GM21367 (cell line): ENCODE measurements around the gene GPR4.
"Not testable (repeated sequence)": the region's sequence is repeated elsewhere in the genome, so short reads cannot be mapped to it uniquely, and the experiment has no call there.

Source experiments
- ATAC-seq: cut with Tn5 transposase; IDR thresholded peaks from one replicate; pipeline ENCODE4 v1.9.1; 2021; ENCODE audit not compliant: unreplicated experiment

GPR4 gene

GRCh38 chr19:45601524-45602374, at the start of gene GPR4:
Gene GPR4, minus strand, starts transcription at chr19:45602212. Its CDS starts 10,346 bp downstream, at chr19:45591866.
- no peak for ATAC-seq

GRCh38 chr19:45650722-45651121, 48.7 kb upstream of the GPR4 start:
- no peak for ATAC-seq

GRCh38 chr19:45646345-45646698, 44.3 kb upstream of the GPR4 start:
- ATAC-seq = no peak

- ATAC-seq = no peak
These were observed 43.8 kb upstream of the GPR4 start for GRCh38 chr19:45645631-45646344.

GRCh38 chr19:45645068-45645630, 43.1 kb upstream of the GPR4 start:
- ATAC-seq = no peak

GRCh38 chr19:45643927-45644771, 42.1 kb upstream of the GPR4 start:
- ATAC-seq = no peak

- ATAC-seq = peak; percentile 23
These were observed 41.3 kb upstream of the GPR4 start for GRCh38 chr19:45643024-45643926.

GRCh38 chr19:45641274-45642105, 39.5 kb upstream of the GPR4 start:
- ATAC-seq = peak; percentile 35

- no peak for ATAC-seq
These were observed 38.8 kb upstream of the GPR4 start for GRCh38 chr19:45640849-45641273.

- ATAC-seq = no peak
These were observed 37.1 kb upstream of the GPR4 start, which contains the start of gene EML2 for GRCh38 chr19:45638930-45639729. Gene EML2, minus strand, starts transcription at chr19:45639397. Its CDS starts 21 bp downstream, at chr19:45639376.

- no peak for ATAC-seq
These were observed 36.1 kb upstream of the GPR4 start for GRCh38 chr19:45637890-45638667.

- ATAC-seq = no peak
These were observed 34.9 kb upstream of the GPR4 start for GRCh38 chr19:45636902-45637301.

GRCh38 chr19:45636275-45636674, 34.3 kb upstream of the GPR4 start:
- no peak for ATAC-seq

- no peak for ATAC-seq
These were observed 30.6 kb upstream of the GPR4 start for GRCh38 chr19:45632468-45633196.

GRCh38 chr19:45630463-45630862, 28.5 kb upstream of the GPR4 start:
- ATAC-seq = no peak

- no peak for ATAC-seq
These were observed 27.7 kb upstream of the GPR4 start for GRCh38 chr19:45629704-45630103.

GRCh38 chr19:45628219-45628618, 26.2 kb upstream of the GPR4 start:
- not testable (repeated sequence) for ATAC-seq
